ENCODE results near the gene PAXX.

GRCh38 chr9:136997371-136997770 is 5.1 kb downstream of the PAXX start:
- TF ChIP-seq SP1 (IDR thresholded peaks at IDR 0.05), result no peak
- no peak for TF ChIP-seq SUZ12 (IDR thresholded peaks at IDR 0.05)
